HUES48 (cell line): ENCODE measurements around the gene ST7L.

ENCODE experiments used
- H3K27ac ChIP-seq: one replicate; pipeline ENCODE4 v1.7.0; 2013; ENCODE audit warnings: low read depth, low read length, inconsistent platforms
- H3K27me3 ChIP-seq: 2 replicates; pipeline ENCODE4 v1.6.1; 2013; ENCODE audit warnings: mild to moderate bottlenecking, low read length; ENCODE audit not compliant: control insufficient read depth, insufficient read depth
- H3K36me3 ChIP-seq: 2 replicates; pipeline ENCODE4 v1.6.1; 2013; ENCODE audit warnings: low read length; ENCODE audit not compliant: control insufficient read depth, insufficient read depth
- H3K4me1 ChIP-seq: 2 replicates; pipeline ENCODE4 v1.6.1; 2013; ENCODE audit warnings: mild to moderate bottlenecking, low read length; ENCODE audit not compliant: control insufficient read depth, insufficient read depth
- H3K4me3 ChIP-seq: 2 replicates; pipeline ENCODE4 v1.5.1; 2013; ENCODE audit warnings: mild to moderate bottlenecking, low read depth, low read length
- H3K9ac ChIP-seq: 2 replicates; pipeline ENCODE4 v1.6.1; 2013; ENCODE audit warnings: mild to moderate bottlenecking, low read depth, low read length, moderate library complexity
- H3K9me3 ChIP-seq: 2 replicates; pipeline ENCODE4 v1.6.1; 2013; ENCODE audit warnings: low read length; ENCODE audit not compliant: control insufficient read depth, insufficient read depth

The ST7L gene

DNA sequence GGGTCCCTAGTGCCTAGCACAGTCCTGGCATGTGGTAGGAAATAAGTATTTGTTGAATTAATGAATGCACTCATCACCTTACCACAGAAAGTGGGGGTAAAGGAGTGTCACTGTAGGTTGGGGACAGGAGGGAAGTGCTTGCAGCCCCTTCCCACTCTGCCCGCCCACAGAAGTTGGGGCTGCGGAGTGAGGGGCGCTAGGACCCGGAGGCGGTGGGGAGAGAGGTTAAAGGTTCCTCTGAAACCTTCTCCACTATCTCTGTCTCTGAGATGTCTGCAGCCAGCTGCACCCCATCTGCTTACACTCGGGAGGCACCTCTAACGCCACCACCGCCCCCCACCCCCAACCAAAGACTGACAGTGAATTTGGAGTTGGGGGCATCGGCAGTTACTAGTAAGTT is 111.6 kb downstream of the ST7L start:
- Histone ChIP-seq H3K9me3 (no peaks in the 10 kb centered on the region), H3K9ac (no peak overlapping the region), H3K27me3 (peaks cover 100% of the 10 kb centered on the region), H3K27ac (no peak overlapping the region), H3K4me1 (peaks cover 18% of the 10 kb centered on the region), H3K4me3 (peak overlapping the region; percentile 90), H3K36me3 (no peaks in the 10 kb centered on the region)

DNA sequence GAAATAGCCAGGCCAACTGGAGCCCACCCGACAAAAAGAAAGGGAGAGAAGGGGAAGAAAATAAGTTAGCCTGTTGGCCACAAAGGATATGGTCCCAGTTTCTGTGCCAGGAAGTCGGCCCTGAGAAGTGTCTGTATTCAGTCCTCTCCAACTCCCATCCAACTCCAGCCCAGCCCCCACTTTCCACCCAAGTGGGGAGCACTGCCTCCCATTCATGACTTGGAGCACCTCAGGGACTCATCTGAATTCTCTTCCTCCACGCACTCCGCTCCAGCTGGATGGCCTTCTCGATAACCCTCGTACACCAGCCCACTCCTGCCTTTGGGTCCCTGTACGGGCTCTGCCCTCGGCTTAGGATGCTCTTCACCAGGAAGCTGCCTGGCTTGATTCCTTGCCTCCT is 112.2 kb downstream of the ST7L start:
- Histone ChIP-seq H3K4me1 (peaks cover 18% of the 10 kb centered on the region), H3K9ac (no peak overlapping the region)

DNA sequence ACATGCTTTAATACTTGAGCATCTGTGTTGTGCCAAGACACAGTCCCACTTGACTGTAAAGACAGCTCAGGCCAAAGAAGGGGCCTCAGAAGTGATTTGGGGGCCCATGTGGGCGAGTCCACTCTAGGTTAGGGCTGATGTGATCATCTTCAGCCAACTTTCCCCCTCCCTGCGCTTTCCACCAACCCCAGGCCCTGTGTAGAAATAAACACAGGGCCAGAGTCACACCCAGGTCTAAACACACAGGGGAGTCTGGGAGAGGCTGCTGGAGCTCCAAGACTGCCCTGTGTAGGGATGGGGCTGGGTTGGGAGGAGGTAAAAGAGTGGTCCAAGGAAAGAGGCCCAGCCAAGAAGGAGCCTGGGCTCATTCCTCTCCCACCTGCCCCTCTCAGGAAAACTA is 112.6 kb downstream of the ST7L start:
- no peak overlapping the region for H3K27ac ChIP-seq
- H3K9ac ChIP-seq: no peak overlapping the region
- peaks cover 17% of the 10 kb centered on the region for H3K4me1 ChIP-seq
- no peak overlapping the region for H3K4me3 ChIP-seq
- no peaks in the 10 kb centered on the region for H3K36me3 ChIP-seq
- no peaks in the 10 kb centered on the region for H3K9me3 ChIP-seq
- H3K27me3 ChIP-seq: peaks cover 100% of the 10 kb centered on the region

More for the DNA sequence above, 112.2 kb downstream of the ST7L start:
- H3K4me3 ChIP-seq: no peak overlapping the region
- H3K36me3 ChIP-seq: no peaks in the 10 kb centered on the region
- peaks cover 100% of the 10 kb centered on the region for H3K27me3 ChIP-seq
- no peaks in the 10 kb centered on the region for H3K9me3 ChIP-seq
- H3K27ac ChIP-seq: no peak overlapping the region

DNA sequence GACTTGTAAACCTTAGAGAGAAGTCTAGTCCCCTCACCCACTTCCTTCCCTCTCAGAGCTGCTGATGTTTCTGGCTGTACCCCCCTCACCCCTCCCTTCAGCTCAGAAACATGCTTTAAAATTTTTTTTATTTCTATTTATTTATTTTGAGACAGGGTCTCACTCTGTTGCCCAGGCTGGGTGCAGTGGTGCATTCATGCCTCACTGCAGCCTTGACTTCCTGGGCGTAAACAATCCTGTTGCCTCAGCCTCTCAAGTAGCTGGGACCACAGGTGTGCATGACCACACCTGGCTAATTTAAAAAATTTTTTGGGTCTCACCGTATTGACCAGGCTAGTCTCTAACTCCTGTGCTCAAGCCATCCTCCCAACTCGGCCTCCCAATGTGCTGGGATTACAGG is 113.1 kb downstream of the ST7L start:
- H3K27ac ChIP-seq: no peak overlapping the region
- peaks cover 15% of the 10 kb centered on the region for H3K4me1 ChIP-seq
- H3K4me3 ChIP-seq: no peak overlapping the region
- H3K9me3 ChIP-seq: no peaks in the 10 kb centered on the region
- no peaks in the 10 kb centered on the region for H3K36me3 ChIP-seq
- H3K27me3 ChIP-seq: peaks cover 100% of the 10 kb centered on the region
- no peak overlapping the region for H3K9ac ChIP-seq

DNA sequence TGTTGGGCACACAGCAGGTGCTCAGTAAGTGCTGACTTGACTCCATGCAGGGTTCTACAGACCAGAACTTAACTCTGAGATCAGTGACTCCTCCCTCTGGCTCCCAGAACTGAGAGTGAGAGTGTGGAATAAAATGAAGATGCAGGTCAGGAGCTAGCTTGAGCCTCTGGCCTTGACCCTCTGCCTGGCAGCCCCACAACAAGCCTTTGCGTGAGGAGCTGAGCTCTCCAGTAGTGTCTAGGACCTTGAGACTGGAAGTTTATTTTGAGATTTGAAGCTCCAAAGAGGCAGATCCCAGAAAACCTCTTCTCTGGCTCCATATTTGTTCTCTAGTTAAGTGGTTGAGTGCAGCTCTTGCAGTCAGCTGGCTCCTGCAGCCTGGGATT is 113.5 kb downstream of the ST7L start:
- Histone ChIP-seq H3K27me3 (peaks cover 100% of the 10 kb centered on the region), H3K4me1 (peaks cover 10% of the 10 kb centered on the region), H3K9ac (no peak overlapping the region), H3K4me3 (no peak overlapping the region), H3K36me3 (no peaks in the 10 kb centered on the region), H3K9me3 (no peaks in the 10 kb centered on the region), H3K27ac (no peak overlapping the region)

DNA sequence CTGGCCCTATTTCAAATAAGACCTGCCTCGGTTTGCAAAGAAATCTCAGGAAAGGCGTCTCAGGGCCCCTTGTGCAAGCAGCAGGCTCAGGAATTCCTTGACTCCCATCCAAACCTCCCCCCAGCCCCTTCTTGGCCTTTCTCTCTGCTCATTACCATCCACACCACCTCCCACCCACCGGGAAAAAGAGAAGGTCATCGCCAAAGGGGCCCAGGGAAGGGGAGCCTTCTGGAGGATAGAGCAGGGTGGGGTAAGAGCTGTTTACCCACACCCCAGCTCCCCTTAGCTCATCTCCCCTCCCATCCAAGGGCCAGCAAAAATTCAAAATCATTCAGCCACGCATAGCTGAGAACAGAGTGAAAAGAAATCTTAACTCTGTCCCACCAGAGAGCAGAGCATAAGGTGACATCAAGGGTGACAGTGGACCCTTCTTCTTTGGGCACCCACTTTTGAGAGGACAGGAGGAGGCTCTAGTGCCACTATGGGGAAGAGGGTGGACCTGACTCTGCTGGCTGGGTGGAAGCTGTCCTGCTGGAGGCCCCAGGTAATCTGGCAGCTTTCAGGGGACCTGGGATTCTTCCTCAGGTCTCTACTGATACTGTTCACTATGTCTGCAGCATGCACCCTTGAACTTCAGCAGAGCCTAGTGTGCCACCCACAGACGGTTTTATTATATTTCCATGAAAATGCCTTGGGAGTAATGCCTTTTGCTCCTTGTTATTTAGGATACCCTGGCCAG is 114.1 kb downstream of the ST7L start:
- peaks cover 4% of the 10 kb centered on the region for H3K4me1 ChIP-seq
- no peak overlapping the region for H3K4me3 ChIP-seq
- peaks cover 100% of the 10 kb centered on the region for H3K27me3 ChIP-seq
- no peaks in the 10 kb centered on the region for H3K9me3 ChIP-seq
- no peaks in the 10 kb centered on the region for H3K36me3 ChIP-seq
- no peak overlapping the region for H3K27ac ChIP-seq
- no peak overlapping the region for H3K9ac ChIP-seq

DNA sequence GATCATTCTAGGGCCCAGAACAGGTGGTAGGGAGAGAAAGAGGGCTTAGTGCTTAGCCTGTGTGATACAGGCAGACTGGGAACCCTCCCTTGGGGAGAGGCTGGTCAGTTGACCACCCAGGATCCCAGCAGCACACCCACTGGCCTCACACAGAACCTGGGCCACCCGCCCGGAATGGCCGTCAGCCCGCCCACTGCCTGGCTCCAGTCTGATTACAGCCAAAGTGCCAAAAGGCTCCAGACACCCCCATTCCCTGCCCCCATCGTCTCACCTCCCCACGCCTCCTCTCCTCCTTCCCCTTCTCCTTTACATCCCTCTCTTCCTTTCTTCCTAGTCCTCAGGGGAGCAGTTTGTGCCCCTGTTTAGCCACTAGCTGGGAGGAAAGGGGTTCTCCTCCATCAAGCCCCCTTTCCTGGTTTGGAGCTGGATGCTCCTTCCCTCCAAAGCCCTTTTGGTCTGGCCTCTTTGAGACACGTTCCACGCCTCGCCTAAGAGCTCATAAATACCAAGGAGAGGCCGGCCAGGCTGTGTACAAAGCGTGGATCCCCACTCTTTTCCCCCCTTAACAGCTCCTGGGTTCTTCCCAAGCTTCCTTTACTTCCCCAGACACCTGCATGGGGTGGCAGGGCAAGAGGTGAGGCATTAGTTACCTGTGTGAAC is 114.8 kb downstream of the ST7L start:
- Histone ChIP-seq H3K27ac (no peak overlapping the region), H3K4me1 (no peaks in the 10 kb centered on the region; the same call in 1 of the 2 replicates)

DNA sequence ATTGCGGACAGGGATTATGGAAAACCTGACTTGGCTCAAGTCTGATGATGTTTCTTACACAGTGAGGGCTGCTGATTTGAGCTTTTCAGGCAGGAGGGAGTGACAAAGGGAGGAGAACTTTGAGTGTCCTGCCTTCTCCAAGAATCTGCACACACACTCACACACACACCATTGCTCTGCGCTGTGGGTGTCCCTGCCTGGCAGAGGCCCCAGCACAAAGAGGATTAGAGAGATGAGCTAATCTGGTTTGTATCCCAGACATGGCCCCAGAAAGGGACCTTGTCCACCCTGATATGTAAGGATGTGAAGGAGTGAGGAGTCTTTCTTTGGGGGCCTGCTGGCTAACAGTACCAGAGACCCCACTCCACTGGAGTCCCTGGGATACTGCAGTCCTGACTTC is 116.1 kb downstream of the ST7L start:
- Histone ChIP-seq H3K36me3 (no peaks in the 10 kb centered on the region), H3K9ac (no peak overlapping the region), H3K27ac (no peak overlapping the region), H3K4me3 (no peak overlapping the region; the same call in 1 of the 2 replicates), H3K27me3 (peaks cover 87% of the 10 kb centered on the region), H3K9me3 (no peaks in the 10 kb centered on the region), H3K4me1 (no peaks in the 10 kb centered on the region; the same call in 1 of the 2 replicates)

More for the DNA sequence above, 114.8 kb downstream of the ST7L start:
- Histone ChIP-seq H3K9me3 (no peaks in the 10 kb centered on the region), H3K4me3 (no peak overlapping the region), H3K27me3 (peaks cover 100% of the 10 kb centered on the region), H3K36me3 (no peaks in the 10 kb centered on the region), H3K9ac (no peak overlapping the region)

DNA sequence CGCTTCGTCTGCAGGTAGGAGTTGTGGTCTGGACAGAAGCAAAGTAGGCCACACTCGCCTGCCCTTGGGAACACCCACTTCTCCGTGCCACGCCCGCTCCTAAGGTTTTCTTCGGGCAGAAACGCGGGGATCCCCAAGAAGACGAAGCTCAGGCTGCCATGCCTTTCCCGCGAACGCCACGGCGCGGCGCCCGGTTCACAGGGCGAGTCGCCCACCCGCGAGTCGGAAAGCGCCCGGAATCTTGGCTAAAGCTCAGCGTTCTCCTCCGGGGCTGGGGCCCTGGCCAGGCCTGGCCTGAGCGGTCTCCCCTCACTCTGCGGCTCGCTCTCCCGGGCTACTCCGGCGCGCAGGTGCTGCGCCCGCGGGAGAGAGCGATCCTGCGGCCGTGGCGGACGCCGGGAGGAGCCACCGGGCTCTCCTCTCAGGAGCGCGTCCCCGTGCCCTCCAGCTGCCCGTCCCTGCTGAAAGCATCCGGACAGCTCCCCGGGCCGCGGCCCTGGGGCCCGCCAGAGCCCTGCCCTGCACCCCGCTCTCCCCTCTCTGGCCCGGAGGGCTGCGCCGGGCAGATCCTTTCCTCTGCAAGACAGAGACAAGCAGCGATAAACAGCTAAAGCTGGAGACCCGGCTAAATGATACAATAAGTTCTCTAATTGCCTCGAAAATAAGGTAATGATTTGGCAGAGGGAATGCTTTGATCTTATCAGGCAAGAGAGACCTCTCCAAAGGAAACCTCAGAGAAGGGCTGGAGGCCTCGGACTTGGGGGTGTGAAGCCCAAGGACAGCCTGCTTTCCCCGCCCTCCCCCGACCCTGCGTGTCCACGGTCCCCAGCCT is 116.9 kb downstream of the ST7L start:
- Histone ChIP-seq H3K36me3 (no peaks in the 10 kb centered on the region), H3K4me3 (peak overlapping the region; percentile 65), H3K27ac (no peak overlapping the region), H3K4me1 (no peaks in the 10 kb centered on the region; the same call in 1 of the 2 replicates), H3K9me3 (no peaks in the 10 kb centered on the region), H3K9ac (no peak overlapping the region), H3K27me3 (peaks cover 79% of the 10 kb centered on the region)

DNA sequence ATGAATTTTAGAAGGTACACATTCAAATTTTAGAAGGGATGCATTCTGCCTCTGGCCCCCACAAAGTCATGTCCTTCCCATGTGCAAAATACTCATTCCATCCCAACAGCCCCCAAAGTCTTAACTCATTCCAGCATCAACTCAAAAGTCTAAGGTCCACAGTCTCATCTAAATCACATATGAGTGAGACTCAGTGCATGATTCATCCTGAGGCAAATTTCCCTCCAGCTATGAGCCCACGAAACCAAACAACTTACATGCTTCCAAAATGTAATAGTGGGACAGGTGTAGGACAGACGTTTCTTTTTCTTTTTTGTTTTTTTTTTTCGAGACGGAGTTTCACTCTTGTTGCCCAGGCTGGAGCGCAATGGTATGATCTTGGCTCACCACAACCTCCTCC is 122.7 kb downstream of the ST7L start:
- no peaks in the 10 kb centered on the region for H3K36me3 ChIP-seq
- H3K4me3 ChIP-seq: no peak overlapping the region
- H3K4me1 ChIP-seq: no peaks in the 10 kb centered on the region
- peaks cover 22% of the 10 kb centered on the region for H3K27me3 ChIP-seq
- no peaks in the 10 kb centered on the region for H3K9me3 ChIP-seq
- H3K27ac ChIP-seq: no peak overlapping the region
- H3K9ac ChIP-seq: no peak overlapping the region

DNA sequence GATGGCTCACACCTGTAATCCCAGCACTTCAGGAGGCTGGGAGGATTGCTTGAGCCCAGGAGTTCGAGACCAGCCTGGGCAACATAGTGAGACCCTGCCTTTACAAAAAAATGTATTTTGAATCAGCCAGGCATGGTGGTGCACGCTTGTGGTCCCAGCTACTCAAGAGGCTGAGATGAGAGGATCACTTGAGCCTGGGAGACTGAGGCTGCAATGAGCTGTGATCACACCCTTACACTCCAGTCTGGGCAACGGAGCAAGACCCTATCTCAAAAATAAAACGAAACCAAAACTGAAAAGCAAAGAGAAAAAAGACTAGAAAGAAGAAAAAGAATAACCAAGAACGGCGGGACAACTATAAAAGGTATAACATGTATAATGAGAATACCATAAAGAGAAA is 125.6 kb downstream of the ST7L start:
- Histone ChIP-seq H3K9ac (no peak overlapping the region), H3K9me3 (no peaks in the 10 kb centered on the region), H3K4me3 (no peak overlapping the region), H3K27me3 (no peaks in the 10 kb centered on the region), H3K4me1 (no peaks in the 10 kb centered on the region), H3K36me3 (no peaks in the 10 kb centered on the region), H3K27ac (no peak overlapping the region)
